Measurements from ENCODE around the gene ATXN7L1.

ATXN7L1 gene

DNA sequence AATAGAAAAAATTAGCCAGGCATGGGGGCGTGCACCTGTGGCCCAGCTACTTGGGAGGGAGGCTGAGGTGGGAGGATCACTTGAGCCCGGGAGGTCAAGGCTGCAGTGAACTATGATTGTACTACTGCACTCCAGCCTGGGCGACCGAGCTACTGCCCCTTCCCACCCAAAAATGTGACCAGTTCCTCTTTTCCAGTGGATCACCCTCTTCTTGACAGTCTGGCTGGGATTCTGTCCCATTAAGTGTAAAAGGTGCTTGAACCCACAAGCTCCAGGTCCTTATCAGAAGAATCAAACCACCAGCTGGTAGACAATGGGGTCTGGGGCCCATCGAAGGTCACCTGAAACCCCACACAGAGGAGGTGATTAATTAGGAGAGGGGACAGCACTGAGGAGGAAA lies 14.1 kb downstream of the ATXN7L1 start:
- ATAC-seq: no peak
- TF ChIP-seq ZNF565 (CRISPR knock-in tag; conservative IDR thresholded peaks at IDR 0.05; ENCODE audit: low read depth) (no peak), BACH2 (CRISPR knock-in tag; IDR thresholded peaks at IDR 0.05; ENCODE audit: borderline replicate concordance) (no peak), TCF4 (CRISPR knock-in tag; IDR thresholded peaks at IDR 0.05; ENCODE audit: borderline replicate concordance) (no peak), ARNTL (CRISPR knock-in tag; IDR thresholded peaks at IDR 0.05; ENCODE audit: borderline replicate concordance, low read depth) (no peak)

DNA sequence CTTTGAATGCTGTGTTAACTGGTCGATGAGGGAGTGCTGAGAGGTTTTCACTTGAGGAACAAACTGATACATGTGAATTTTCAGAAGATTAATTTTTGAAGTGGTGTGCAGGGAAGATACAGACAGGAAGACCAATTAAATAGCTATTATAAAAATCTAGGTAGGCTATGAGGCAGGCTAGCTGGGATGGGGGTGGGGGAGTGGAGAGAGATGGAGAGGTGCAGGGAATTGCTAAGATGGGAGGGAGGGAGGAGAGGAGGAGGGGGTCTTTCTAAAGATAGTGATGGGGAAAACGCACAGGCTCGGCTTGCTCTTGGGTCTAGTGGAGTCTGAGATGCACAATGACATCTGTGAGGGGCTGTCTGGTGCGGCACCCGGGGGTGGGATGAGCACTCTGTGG lies 15.2 kb downstream of the ATXN7L1 start:
- TF ChIP-seq SNAI2 (CRISPR knock-in tag; IDR thresholded peaks at IDR 0.05): no peak
- no peak for TF ChIP-seq TCF4 (CRISPR knock-in tag; IDR thresholded peaks at IDR 0.05; ENCODE audit: borderline replicate concordance)
- TF ChIP-seq TOX (CRISPR knock-in tag; IDR thresholded peaks at IDR 0.05; ENCODE audit: borderline replicate concordance): no peak
- no peak for TF ChIP-seq ZNF8 (CRISPR knock-in tag; IDR thresholded peaks at IDR 0.05)
- ATAC-seq: no peak

DNA sequence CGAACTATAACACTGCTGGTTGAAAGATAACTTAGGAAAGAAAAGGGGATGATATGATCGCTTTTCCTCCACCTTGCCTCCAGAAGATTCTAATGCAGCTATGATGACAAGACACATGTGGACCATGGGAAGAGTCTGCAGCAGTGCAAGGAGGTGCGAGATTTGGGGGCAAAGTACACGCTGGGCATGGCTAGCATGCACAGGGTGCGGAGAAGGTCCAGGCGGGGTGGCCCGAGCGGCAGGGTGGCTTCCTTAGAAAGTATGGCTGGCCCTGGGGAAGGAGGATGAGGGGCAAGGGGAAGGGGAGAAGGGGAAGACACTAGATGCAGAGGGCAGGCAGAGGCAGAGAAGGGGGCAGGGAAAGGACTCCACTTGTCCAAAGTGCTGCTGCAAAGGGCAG lies 15.6 kb downstream of the ATXN7L1 start:
- TF ChIP-seq TSHZ2 (CRISPR knock-in tag; IDR thresholded peaks at IDR 0.05) (no peak), TOX (CRISPR knock-in tag; IDR thresholded peaks at IDR 0.05; ENCODE audit: borderline replicate concordance) (no peak), ISL1 (CRISPR knock-in tag; IDR thresholded peaks at IDR 0.05) (no peak)
- ATAC-seq: no peak

- TF ChIP-seq ZFP30 (CRISPR knock-in tag; IDR thresholded peaks at IDR 0.05) (no peak), ZNF70 (CRISPR knock-in tag; IDR thresholded peaks at IDR 0.05) (no peak), GLIS3 (CRISPR knock-in tag; IDR thresholded peaks at IDR 0.05) (no peak), ESRRG (CRISPR knock-in tag; IDR thresholded peaks at IDR 0.05) (no peak), RARB (CRISPR knock-in tag; IDR thresholded peaks at IDR 0.05) (no peak), CSDC2 (CRISPR knock-in tag; IDR thresholded peaks at IDR 0.05) (no peak), ZFP3 (CRISPR knock-in tag; IDR thresholded peaks at IDR 0.05) (no peak), ARNTL (CRISPR knock-in tag; IDR thresholded peaks at IDR 0.05; ENCODE audit: borderline replicate concordance, low read depth) (no peak), ZNF8 (CRISPR knock-in tag; IDR thresholded peaks at IDR 0.05) (no peak), SNAI2 (CRISPR knock-in tag; IDR thresholded peaks at IDR 0.05) (no peak), TOX (CRISPR knock-in tag; IDR thresholded peaks at IDR 0.05; ENCODE audit: borderline replicate concordance) (no peak), TSHZ2 (CRISPR knock-in tag; IDR thresholded peaks at IDR 0.05) (no peak), ZNF565 (CRISPR knock-in tag; conservative IDR thresholded peaks at IDR 0.05; ENCODE audit: low read depth) (no peak)
- TF ChIP-seq, protein P1, sequence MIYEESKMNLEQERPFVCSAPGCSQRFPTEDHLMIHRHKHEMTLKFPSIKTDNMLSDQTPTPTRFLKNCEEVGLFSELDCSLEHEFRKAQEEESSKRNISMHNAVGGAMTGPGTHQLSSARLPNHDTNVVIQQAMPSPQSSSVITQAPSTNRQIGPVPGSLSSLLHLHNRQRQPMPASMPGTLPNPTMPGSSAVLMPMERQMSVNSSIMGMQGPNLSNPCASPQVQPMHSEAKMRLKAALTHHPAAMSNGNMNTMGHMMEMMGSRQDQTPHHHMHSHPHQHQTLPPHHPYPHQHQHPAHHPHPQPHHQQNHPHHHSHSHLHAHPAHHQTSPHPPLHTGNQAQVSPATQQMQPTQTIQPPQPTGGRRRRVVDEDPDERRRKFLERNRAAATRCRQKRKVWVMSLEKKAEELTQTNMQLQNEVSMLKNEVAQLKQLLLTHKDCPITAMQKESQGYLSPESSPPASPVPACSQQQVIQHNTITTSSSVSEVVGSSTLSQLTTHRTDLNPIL (CRISPR knock-in tag; IDR thresholded peaks at IDR 0.05; ENCODE audit: low read depth): no peak
- no peak for ATAC-seq
Measured at GRCh38 chr7:105857009-105857952, 19.1 kb downstream of the ATXN7L1 start.

- TF ChIP-seq ZC3H10 (CRISPR knock-in tag; IDR thresholded peaks at IDR 0.05) (no peak), RARB (CRISPR knock-in tag; IDR thresholded peaks at IDR 0.05) (no peak), SNAI2 (CRISPR knock-in tag; IDR thresholded peaks at IDR 0.05) (no peak), ZNF565 (CRISPR knock-in tag; conservative IDR thresholded peaks at IDR 0.05; ENCODE audit: low read depth) (no peak), ARNTL (CRISPR knock-in tag; IDR thresholded peaks at IDR 0.05; ENCODE audit: borderline replicate concordance, low read depth) (no peak)
Measured at GRCh38 chr7:105854498-105854897, 21.9 kb downstream of the ATXN7L1 start.

More at GRCh38 chr7:105854498-105854897, 21.9 kb downstream of the ATXN7L1 start:
- ATAC-seq: 0 out of 3 replicates have a peak, but pooled peaks have one; percentile 11
